ENCODE data around the gene IL3.

DNA sequence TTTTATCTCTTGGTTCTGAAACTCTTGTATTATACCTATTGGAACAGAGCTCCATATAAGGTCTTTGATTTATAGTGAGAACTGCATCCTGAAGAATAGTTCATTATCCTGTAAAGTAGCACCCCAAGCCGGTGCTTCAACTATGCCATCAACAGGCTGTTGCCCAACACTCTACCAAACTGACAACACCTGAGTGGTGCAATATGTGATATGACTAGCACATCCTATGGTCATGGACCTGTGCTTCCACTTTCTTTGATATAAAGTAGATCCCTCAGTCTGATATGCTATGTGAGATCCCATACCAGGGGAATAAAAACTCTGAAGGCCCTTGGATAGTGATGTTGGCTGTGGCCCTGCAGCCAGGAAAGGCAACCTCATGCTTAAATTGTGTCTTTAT lies 28.9 kb downstream of the IL3 start:
- TF ChIP-seq CTCF (IDR thresholded peaks at IDR 0.05 in 4 of 5, conservative IDR thresholded peaks at IDR 0.05 in 1 of 5) (no peak), POLR2A (IDR thresholded peaks at IDR 0.05) (no peak)

Measured in gastrocnemius medialis (tissue), 4 donors.